ENCODE measurements around the gene ARHGAP21.

- TF ChIP-seq POLR2A (IDR thresholded peaks at IDR 0.05) (no peak), CTCF (IDR thresholded peaks at IDR 0.05) (no peak)
Observed at GRCh38 chr10:24730811-24731210, 7.1 kb upstream of the ARHGAP21 start.

All from testis (tissue), 2 donors.